Caco-2 (cell line): Measurements from ENCODE around the gene NFAT5. TPM values are rescaled to one million over a fixed set of nuclear protein-coding genes. Genes with fewer than 3 reads are reported as not detected.

Experiments
- BruUV-seq: library from RNA; stranded (reverse); fragments of 400-500 nt; replicated peaks from 2 replicates; lab custom pipeline; 2021; lab: Mats Ljungman, UMichigan
- CTCF ChIA-PET: fragments of 300-600 bp; sonication (Branson Sonifier 250); formaldehyde crosslinking; loops from one replicate; lab custom pipeline; 2022; ENCODE audit warnings: antibody characterized with exemption; lab: Charles Lee
- POLR2A ChIA-PET: fragments of 300-600 bp; sonication (Branson Sonifier 250); formaldehyde crosslinking; loops from one replicate; lab custom pipeline; 2022; ENCODE audit warnings: antibody characterized with exemption; lab: Charles Lee
- DNase-seq, 2 experiments: peaks; one replicate each; pipeline versions ENCODE4 v3.0.0 to v3.0.0-alpha.2; 2020 to 2022
- H3K27me3 ChIP-seq: replicated peaks from 2 replicates; pipeline ENCODE4 v1.6.0; 2011; ENCODE audit warnings: low read length; ENCODE audit not compliant: control insufficient read depth, insufficient read depth
- H3K36me3 ChIP-seq: 2 replicates; pipeline ENCODE4 v1.5.1; 2011; ENCODE audit warnings: low read length; ENCODE audit not compliant: control insufficient read depth, insufficient read depth
- H3K4me1 ChIP-seq: fragments of 250-450 bp; sonication (Bioruptor Pico); 2 replicates; pipeline ENCODE4 v1.5.1; 2020; ENCODE audit warnings: mild to moderate bottlenecking
- H3K4me3 ChIP-seq: 2 replicates; pipeline ENCODE4 v1.5.1; 2011; ENCODE audit warnings: low read depth, mild to moderate bottlenecking, control low read depth, low read length
- H3K9me3 ChIP-seq: fragments of 250-450 bp; sonication (Bioruptor Pico); 2 replicates; pipeline ENCODE4 v1.5.1; 2020; ENCODE audit warnings: mild to moderate bottlenecking, moderate library complexity
- H3K27ac Mint-ChIP-seq: one replicate; pipeline ENCODE4 v1.8.0; 2022; ENCODE audit warnings: mixed read lengths; ENCODE audit not compliant: unreplicated experiment
- H3K27me3 Mint-ChIP-seq: one replicate; pipeline ENCODE4 v1.8.0; 2022; ENCODE audit warnings: mixed read lengths; ENCODE audit not compliant: insufficient read depth, unreplicated experiment
- H3K36me3 Mint-ChIP-seq: one replicate; pipeline ENCODE4 v1.8.0; 2022; ENCODE audit warnings: mild to moderate bottlenecking, mixed read lengths; ENCODE audit not compliant: insufficient read depth, unreplicated experiment
- H3K4me1 Mint-ChIP-seq: one replicate; pipeline ENCODE4 v1.8.0; 2022; ENCODE audit warnings: low read depth, mixed read lengths; ENCODE audit not compliant: unreplicated experiment
- H3K4me3 Mint-ChIP-seq: one replicate; pipeline ENCODE4 v1.8.0; 2022; ENCODE audit warnings: mild to moderate bottlenecking, moderate library complexity, mixed read lengths; ENCODE audit not compliant: unreplicated experiment
- H3K9me3 Mint-ChIP-seq: one replicate; pipeline ENCODE4 v1.8.0; 2022; ENCODE audit warnings: mixed read lengths; ENCODE audit not compliant: unreplicated experiment
- intact Hi-C: fragments of 100-400 bp; cut with micrococcal nuclease; formaldehyde crosslinking; loops from one replicate; pipeline ENCODE4 v1.10.0; 2022; ENCODE audit not compliant: unreplicated experiment
- total RNA-seq: library from RNA; stranded (reverse); gene quantifications from 2 replicates; pipeline ENCODE4 v1.2.3, GENCODE V29; 2022
- TF ChIP-seq, protein P1 (sequence below), 2 experiments: fragments of 200-600 bp in 1 of 2; IDR thresholded peaks; 1 replicate in 1 of 2; 2 replicates in 1 of 2; pipeline versions ENCODE4 v1.5.1 to v1.8.0; 2011 to 2022; ENCODE audit warnings: antibody characterized with exemption in 1 of 2, control low read depth in 1 of 2, inconsistent platforms in 1 of 2, low read depth in 1 of 2, low read length in 1 of 2, mild to moderate bottlenecking in 1 of 2, moderate library complexity in 1 of 2; ENCODE audit not compliant: insufficient read depth in 1 of 2, severe bottlenecking in 1 of 2, unreplicated experiment in 1 of 2

Gene NFAT5
- total RNA-seq, 1 experiment from 2014 or later = 87.6 TPM

DNA sequence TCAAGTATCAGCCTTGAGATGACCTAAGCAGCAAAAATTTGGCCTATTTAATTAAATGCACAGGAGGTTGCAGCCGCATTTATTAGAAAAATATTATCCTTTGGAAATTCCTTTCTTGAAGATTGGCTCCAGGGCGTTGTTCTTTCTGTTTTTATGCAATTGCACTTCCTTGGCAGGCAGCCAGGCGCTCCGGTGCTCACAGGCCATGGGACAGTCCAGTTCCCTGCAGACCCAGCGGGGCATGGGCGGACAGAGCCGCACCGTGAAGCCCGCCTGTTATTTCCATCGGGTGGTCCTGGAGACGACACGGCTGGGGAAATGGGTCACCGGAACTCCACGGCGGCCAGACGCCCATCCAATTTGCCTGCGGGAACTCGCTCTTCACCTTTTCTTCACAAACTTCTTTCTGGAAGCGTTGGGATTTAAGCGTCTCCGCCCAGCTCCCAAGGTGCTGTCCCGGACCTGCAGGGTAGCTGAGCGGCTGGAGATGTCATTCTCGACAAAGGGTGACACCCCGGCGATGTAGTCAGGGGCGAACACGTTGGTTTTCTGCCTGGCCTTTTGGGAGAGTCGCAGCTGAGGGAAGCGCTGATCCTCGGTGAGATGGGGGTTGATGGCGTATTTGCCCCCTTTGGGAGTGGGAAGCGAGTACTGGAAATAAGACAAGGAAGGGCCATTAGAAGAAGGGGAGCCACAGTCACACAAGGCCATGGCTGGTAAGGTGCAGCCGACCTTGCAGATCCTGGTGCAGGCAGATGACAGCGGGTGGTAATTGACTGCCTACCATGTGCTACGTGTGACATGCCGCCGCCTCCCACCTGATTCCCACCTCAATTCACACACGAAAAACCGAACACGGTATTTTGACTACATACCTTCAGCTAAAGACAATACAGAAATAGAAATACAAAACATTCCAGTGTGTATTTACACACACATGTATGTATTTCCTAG, 176.5 kb downstream of the NFAT5 start:
- H3K27ac Mint-ChIP-seq = no peak overlapping the region
- POLR2A ChIA-PET = interaction anchor here (0.6 kb wide), 1 partner anchor 12 kb away, joined by 5 read pairs; the partner anchor contains the start of gene NOB1
- Histone ChIP-seq H3K9me3 (no peaks in the 10 kb centered on the region), H3K27me3 (no peaks in the 10 kb centered on the region), H3K4me1 (no peaks in the 10 kb centered on the region), H3K4me3 (no peak overlapping the region), H3K36me3 (peaks cover 4% of the 10 kb centered on the region; the same call in 1 of the 2 replicates)
- no peaks in the 10 kb centered on the region for H3K27me3 Mint-ChIP-seq
- no peak for DNase-seq
- CTCF ChIA-PET = no interaction called here
- H3K4me3 Mint-ChIP-seq = no peak overlapping the region
- intact Hi-C loops = no loop called here
- H3K36me3 Mint-ChIP-seq = peaks cover 74% of the 10 kb centered on the region
- no peaks in the 10 kb centered on the region for H3K9me3 Mint-ChIP-seq
- H3K4me1 Mint-ChIP-seq = no peaks in the 10 kb centered on the region
- TSS peak; percentile 81 for BruUV-seq
- TF ChIP-seq, protein P1, sequence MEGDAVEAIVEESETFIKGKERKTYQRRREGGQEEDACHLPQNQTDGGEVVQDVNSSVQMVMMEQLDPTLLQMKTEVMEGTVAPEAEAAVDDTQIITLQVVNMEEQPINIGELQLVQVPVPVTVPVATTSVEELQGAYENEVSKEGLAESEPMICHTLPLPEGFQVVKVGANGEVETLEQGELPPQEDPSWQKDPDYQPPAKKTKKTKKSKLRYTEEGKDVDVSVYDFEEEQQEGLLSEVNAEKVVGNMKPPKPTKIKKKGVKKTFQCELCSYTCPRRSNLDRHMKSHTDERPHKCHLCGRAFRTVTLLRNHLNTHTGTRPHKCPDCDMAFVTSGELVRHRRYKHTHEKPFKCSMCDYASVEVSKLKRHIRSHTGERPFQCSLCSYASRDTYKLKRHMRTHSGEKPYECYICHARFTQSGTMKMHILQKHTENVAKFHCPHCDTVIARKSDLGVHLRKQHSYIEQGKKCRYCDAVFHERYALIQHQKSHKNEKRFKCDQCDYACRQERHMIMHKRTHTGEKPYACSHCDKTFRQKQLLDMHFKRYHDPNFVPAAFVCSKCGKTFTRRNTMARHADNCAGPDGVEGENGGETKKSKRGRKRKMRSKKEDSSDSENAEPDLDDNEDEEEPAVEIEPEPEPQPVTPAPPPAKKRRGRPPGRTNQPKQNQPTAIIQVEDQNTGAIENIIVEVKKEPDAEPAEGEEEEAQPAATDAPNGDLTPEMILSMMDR (IDR thresholded peaks at IDR 0.05; ENCODE audit: insufficient read depth in 1 of 2, low read depth in 1 of 2, low read length in 1 of 2, severe bottlenecking in 1 of 2, unreplicated experiment in 1 of 2) = no peak

DNA sequence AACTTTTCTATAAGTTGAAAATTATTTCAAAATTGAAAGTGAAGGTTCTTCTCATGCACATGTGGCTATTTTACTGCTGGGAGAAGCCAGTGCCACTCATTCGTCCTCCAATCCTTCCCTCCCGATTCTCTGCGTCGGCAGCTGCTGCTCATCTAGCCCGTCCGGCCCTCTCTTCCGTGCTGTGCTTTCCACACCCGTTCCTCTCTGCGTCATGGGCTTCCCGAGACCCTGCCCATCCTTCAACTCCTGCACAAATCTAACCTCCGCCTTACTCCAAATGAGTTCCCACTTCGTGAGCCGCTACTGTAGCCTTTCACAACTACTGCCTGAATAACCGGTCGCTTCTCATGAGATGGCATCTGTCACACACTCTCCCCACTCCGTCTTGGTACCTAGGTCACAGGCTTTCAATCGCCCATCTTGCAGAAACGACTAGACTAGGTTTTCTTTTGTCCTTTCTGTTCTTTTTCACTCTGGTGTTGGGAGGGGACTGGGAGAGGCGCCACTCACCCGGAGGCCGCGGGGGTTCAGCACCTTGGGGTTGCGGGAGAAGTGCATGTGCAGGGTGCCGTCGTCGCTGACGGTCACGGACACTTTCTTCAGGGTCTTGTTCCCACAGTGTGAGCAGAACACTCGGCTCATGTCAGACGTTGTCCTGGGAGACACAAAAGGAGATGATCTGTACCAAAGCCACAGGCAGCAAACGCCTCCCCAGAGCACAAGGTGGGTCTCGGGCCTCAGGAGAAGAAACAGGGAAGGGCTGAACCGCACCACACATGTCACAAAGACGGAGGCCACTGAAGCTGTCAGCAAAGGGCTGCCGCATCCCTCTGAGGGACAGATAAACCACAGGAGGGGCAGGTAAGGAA, 178.8 kb downstream of the NFAT5 start:
- intact Hi-C loops = no loop called here
- no peak overlapping the region for H3K27ac Mint-ChIP-seq
- DNase-seq = no peak
- CTCF ChIA-PET = no interaction called here
- H3K9me3 ChIP-seq = no peaks in the 10 kb centered on the region
- no peak overlapping the region for H3K4me3 ChIP-seq
- TF ChIP-seq, protein P1 (IDR thresholded peaks at IDR 0.05; ENCODE audit: insufficient read depth in 1 of 2, low read depth in 1 of 2, low read length in 1 of 2, severe bottlenecking in 1 of 2, unreplicated experiment in 1 of 2) = no peak
- BruUV-seq = no TSS peak
- H3K4me3 Mint-ChIP-seq = no peak overlapping the region
- no peaks in the 10 kb centered on the region for H3K9me3 Mint-ChIP-seq
- no peaks in the 10 kb centered on the region for H3K4me1 ChIP-seq
- H3K4me1 Mint-ChIP-seq = no peaks in the 10 kb centered on the region
- H3K36me3 ChIP-seq = peaks cover 7% of the 10 kb centered on the region; the same call in 1 of the 2 replicates
- POLR2A ChIA-PET = no interaction called here
- H3K36me3 Mint-ChIP-seq = peaks cover 92% of the 10 kb centered on the region
- no peaks in the 10 kb centered on the region for H3K27me3 ChIP-seq
- no peaks in the 10 kb centered on the region for H3K27me3 Mint-ChIP-seq

DNA sequence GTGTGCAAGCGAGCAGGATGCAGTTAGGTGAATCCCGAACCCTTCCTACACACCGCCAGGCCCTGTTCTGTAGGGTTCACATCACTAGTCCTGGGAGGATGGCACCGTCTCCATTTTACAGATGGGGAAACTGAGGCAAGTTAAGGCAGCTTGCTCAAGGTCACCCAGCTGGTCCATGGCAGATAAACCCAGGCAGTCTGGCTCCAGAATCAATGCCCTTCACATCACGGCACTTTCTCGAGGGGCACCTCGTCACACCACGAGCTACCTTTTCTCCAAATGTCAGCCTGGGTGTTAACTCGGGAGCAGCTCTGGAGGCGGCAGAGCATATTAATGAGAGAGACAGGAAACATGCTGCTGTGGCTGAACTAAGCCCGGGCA, 179.5 kb downstream of the NFAT5 start:
- H3K4me1 Mint-ChIP-seq = no peaks in the 10 kb centered on the region
- intact Hi-C loops = no loop called here
- BruUV-seq = no TSS peak
- ChIA-PET POLR2A (no interaction called here), CTCF (no interaction called here)
- H3K27ac Mint-ChIP-seq = no peak overlapping the region
- H3K9me3 Mint-ChIP-seq = no peaks in the 10 kb centered on the region
- DNase-seq = no peak
- no peaks in the 10 kb centered on the region for H3K4me1 ChIP-seq
- H3K27me3 Mint-ChIP-seq = no peaks in the 10 kb centered on the region
- no peaks in the 10 kb centered on the region for H3K27me3 ChIP-seq
- TF ChIP-seq, protein P1 (IDR thresholded peaks at IDR 0.05; ENCODE audit: insufficient read depth in 1 of 2, low read depth in 1 of 2, low read length in 1 of 2, severe bottlenecking in 1 of 2, unreplicated experiment in 1 of 2) = no peak
- no peaks in the 10 kb centered on the region for H3K9me3 ChIP-seq
- no peak overlapping the region for H3K4me3 ChIP-seq
- peaks cover 6% of the 10 kb centered on the region; the same call in 1 of the 2 replicates for H3K36me3 ChIP-seq
- H3K36me3 Mint-ChIP-seq = peaks cover 92% of the 10 kb centered on the region
- H3K4me3 Mint-ChIP-seq = no peak overlapping the region
